ENCODE measurements around the gene INO80B.

INO80B gene

DNA sequence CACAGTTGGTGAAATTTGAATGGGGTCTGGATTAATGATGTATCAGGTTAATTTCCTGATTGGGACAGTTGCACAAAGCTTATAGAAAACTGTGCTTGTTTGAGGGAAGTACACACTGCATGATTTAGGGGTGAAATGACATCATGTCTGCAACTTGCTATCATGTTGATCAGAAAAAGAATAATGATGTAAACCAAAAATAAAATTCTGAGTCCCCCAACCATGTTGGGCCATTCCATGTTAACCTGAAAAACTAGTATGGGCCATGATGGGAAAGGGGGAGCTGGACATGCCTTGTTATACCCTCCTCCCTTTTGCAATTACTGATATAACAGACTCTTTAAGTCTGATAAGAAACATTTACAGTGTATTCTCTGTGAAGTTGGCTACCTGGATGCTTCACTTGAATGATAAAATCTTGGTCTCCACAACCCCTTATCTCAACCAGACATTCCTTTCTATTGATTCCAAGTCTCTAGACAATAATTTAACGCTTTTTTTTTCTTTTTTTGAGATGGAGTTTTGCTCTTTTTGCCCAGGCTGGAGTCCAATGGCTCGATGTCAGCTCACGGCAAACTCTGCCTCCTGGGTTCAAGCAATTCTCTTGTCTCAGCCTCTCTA, 4.2 kb upstream of the INO80B start:
- TF ChIP-seq TAF1 (IDR thresholded peaks at IDR 0.05; ENCODE audit: low read depth) (no peak), MAX (IDR thresholded peaks at IDR 0.05) (no peak), TCF12 (IDR thresholded peaks at IDR 0.05; ENCODE audit: low read depth) (no peak), TEAD4 (IDR thresholded peaks at IDR 0.05) (no peak), YY1 (IDR thresholded peaks at IDR 0.05; ENCODE audit: low read depth) (no peak), ZBTB7A (IDR thresholded peaks at IDR 0.05; ENCODE audit: low read depth) (no peak), CREB1 (IDR thresholded peaks at IDR 0.05; ENCODE audit: low read depth) (no peak), RAD21 (IDR thresholded peaks at IDR 0.05; ENCODE audit: low read depth) (no peak), EP300 (IDR thresholded peaks at IDR 0.05; ENCODE audit: borderline replicate concordance) (no peak), EGR1 (IDR thresholded peaks at IDR 0.05) (no peak), CEBPB (IDR thresholded peaks at IDR 0.05) (no peak), NFIC (IDR thresholded peaks at IDR 0.05) (no peak), FOXM1 (IDR thresholded peaks at IDR 0.05; ENCODE audit: borderline replicate concordance, low read depth) (no peak)
- TF ChIP-seq, protein P1, sequence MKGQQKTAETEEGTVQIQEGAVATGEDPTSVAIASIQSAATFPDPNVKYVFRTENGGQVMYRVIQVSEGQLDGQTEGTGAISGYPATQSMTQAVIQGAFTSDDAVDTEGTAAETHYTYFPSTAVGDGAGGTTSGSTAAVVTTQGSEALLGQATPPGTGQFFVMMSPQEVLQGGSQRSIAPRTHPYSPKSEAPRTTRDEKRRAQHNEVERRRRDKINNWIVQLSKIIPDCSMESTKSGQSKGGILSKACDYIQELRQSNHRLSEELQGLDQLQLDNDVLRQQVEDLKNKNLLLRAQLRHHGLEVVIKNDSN (IDR thresholded peaks at IDR 0.05), result no peak
- TF ChIP-seq, protein P2, sequence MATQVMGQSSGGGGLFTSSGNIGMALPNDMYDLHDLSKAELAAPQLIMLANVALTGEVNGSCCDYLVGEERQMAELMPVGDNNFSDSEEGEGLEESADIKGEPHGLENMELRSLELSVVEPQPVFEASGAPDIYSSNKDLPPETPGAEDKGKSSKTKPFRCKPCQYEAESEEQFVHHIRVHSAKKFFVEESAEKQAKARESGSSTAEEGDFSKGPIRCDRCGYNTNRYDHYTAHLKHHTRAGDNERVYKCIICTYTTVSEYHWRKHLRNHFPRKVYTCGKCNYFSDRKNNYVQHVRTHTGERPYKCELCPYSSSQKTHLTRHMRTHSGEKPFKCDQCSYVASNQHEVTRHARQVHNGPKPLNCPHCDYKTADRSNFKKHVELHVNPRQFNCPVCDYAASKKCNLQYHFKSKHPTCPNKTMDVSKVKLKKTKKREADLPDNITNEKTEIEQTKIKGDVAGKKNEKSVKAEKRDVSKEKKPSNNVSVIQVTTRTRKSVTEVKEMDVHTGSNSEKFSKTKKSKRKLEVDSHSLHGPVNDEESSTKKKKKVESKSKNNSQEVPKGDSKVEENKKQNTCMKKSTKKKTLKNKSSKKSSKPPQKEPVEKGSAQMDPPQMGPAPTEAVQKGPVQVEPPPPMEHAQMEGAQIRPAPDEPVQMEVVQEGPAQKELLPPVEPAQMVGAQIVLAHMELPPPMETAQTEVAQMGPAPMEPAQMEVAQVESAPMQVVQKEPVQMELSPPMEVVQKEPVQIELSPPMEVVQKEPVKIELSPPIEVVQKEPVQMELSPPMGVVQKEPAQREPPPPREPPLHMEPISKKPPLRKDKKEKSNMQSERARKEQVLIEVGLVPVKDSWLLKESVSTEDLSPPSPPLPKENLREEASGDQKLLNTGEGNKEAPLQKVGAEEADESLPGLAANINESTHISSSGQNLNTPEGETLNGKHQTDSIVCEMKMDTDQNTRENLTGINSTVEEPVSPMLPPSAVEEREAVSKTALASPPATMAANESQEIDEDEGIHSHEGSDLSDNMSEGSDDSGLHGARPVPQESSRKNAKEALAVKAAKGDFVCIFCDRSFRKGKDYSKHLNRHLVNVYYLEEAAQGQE (IDR thresholded peaks at IDR 0.05; ENCODE audit: low read depth), result no peak

GRCh38 chr2:74457129-74457548, 2.3 kb downstream of the INO80B start:
- 0 out of 2 replicates have a peak, but pooled peaks have one; percentile 9 for TF ChIP-seq EP300 (IDR thresholded peaks at IDR 0.05; ENCODE audit: borderline replicate concordance)
- TF ChIP-seq, protein P1 (IDR thresholded peaks at IDR 0.05), result no peak

DNA sequence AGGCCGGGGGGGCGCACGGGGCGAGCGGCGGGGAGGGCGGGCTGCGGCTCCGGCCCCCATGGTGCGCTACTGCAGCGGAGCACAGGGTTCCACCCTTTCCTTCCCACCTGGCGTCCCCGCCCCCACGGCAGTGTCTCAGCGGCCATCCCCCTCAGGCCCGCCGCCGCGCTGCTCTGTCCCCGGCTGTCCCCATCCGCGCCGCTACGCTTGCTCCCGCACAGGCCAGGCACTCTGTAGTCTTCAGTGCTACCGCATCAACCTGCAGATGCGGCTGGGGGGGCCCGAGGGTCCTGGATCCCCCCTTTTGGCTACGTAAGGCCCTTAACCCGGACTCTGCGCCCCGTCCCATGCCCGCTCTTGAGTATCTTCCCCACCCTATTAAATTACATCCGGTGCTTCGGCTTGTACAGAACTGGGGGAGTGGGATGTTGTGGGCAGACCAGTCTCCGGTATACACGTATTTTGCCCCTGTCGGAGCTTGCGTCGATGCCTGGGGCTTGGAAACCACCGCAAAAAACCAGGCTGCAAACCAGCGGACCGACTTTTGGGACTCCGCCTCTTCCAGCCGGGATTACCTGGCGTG, 2.8 kb downstream of the INO80B start:
- TF ChIP-seq, protein P1 (IDR thresholded peaks at IDR 0.05), result no peak
- TF ChIP-seq RAD21 (IDR thresholded peaks at IDR 0.05; ENCODE audit: low read depth) (no peak), TEAD4 (IDR thresholded peaks at IDR 0.05) (peak; percentile 6; the same call in 1 of the 2 replicates), MAX (IDR thresholded peaks at IDR 0.05) (peak; percentile 26; the same call in 1 of the 2 replicates), EP300 (IDR thresholded peaks at IDR 0.05; ENCODE audit: borderline replicate concordance) (peak; percentile 4; the same call in 1 of the 2 replicates), CREB1 (IDR thresholded peaks at IDR 0.05; ENCODE audit: low read depth) (peak; percentile 64; the same call in 1 of the 2 replicates), TCF12 (IDR thresholded peaks at IDR 0.05; ENCODE audit: low read depth) (peak; percentile 62; the same call in 1 of the 2 replicates), CEBPB (IDR thresholded peaks at IDR 0.05) (no peak), NFIC (IDR thresholded peaks at IDR 0.05) (no peak), EGR1 (IDR thresholded peaks at IDR 0.05) (0 out of 2 replicates have a peak, but pooled peaks have one; percentile 27), TAF1 (IDR thresholded peaks at IDR 0.05; ENCODE audit: low read depth) (peak; percentile 57; the same call in 1 of the 2 replicates), ZBTB7A (IDR thresholded peaks at IDR 0.05; ENCODE audit: low read depth) (peak; percentile 95), FOXM1 (IDR thresholded peaks at IDR 0.05; ENCODE audit: borderline replicate concordance, low read depth) (peak; percentile 77; the same call in 1 of the 2 replicates), YY1 (IDR thresholded peaks at IDR 0.05; ENCODE audit: low read depth) (peak; percentile 58; the same call in 1 of the 2 replicates)
- TF ChIP-seq, protein P2 (IDR thresholded peaks at IDR 0.05; ENCODE audit: low read depth), result no peak

- TF ChIP-seq YY1 (IDR thresholded peaks at IDR 0.05; ENCODE audit: low read depth), result peak; percentile 87
- TF ChIP-seq CREB1 (IDR thresholded peaks at IDR 0.05; ENCODE audit: low read depth), result no peak; the same call in 1 of the 2 replicates
- TF ChIP-seq, protein P1 (IDR thresholded peaks at IDR 0.05), result no peak
- TF ChIP-seq TEAD4 (IDR thresholded peaks at IDR 0.05), result no peak; the same call in 1 of the 2 replicates
- TF ChIP-seq RAD21 (IDR thresholded peaks at IDR 0.05; ENCODE audit: low read depth), result no peak
Measured at GRCh38 chr2:74458132-74458937, 3.4 kb downstream of the INO80B start, which contains the start of gene WBP1. TSS of gene WBP1 (plus strand) at chr2:74458438. CDS start at chr2:74458603, 165 bp downstream.

All from Ishikawa (cell line).